G401.6 (cell line): ENCODE data around the gene TXNDC16.
"Not testable (repeated sequence)": the region's sequence is repeated elsewhere in the genome, so short reads cannot be mapped to it uniquely, and the experiment has no call there.

Experiments used
- FAIRE-seq: peaks from 2 replicates; lab custom pipeline; 2012; peaks lifted over from hg19 to GRCh38; lab: Jason Lieb, UNC

Gene TXNDC16, protein sequence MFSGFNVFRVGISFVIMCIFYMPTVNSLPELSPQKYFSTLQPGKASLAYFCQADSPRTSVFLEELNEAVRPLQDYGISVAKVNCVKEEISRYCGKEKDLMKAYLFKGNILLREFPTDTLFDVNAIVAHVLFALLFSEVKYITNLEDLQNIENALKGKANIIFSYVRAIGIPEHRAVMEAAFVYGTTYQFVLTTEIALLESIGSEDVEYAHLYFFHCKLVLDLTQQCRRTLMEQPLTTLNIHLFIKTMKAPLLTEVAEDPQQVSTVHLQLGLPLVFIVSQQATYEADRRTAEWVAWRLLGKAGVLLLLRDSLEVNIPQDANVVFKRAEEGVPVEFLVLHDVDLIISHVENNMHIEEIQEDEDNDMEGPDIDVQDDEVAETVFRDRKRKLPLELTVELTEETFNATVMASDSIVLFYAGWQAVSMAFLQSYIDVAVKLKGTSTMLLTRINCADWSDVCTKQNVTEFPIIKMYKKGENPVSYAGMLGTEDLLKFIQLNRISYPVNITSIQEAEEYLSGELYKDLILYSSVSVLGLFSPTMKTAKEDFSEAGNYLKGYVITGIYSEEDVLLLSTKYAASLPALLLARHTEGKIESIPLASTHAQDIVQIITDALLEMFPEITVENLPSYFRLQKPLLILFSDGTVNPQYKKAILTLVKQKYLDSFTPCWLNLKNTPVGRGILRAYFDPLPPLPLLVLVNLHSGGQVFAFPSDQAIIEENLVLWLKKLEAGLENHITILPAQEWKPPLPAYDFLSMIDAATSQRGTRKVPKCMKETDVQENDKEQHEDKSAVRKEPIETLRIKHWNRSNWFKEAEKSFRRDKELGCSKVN

DNA sequence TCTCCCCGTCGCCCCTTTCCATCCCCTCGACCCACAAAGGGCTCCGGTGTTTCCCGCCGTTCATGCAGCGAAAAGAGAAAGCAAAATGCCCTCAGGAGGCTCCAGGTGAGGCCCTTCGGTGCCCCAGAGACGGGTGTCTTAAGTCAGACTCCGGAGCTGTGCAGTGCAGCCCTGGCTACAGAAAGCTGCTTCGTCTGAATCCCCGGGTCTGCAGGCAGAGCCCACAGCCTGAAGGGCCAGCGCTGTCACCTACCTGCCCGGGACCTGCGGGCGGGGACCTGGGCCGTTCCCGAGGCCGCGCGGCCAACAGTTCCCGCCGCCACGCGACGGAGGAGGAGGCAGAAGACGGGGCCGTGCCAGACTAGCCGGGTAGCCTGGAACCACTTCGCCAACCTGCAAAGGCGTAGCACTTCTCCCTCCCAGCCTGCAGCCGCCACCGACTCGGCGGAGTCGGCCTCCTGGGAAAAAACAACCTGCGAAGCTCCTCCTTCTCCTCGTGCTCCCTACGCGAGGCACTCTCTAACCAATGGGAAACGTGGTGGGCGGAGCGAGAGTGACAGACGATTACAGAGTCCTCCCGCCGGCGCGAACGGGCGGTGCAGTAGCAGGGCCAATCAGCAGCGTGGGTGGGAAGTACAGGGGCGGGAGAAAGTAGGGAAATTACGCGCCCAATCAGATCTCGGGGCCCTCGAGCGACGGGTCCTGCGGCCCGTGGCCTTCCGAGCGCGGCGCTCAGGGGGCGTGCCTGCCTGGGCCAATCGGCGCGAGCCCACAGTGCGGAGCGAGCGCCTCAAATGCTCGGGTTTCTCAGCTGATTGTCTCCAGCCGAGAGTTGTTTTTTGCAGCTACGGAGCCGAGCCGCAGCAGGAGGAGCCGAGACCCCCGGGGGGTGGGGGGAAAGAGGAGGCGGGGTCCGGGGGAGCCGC, at the start of gene TXNDC16, which contains the start of gene GPR137C:
TXNDC16 (minus strand) TSS at position 443 of the 926 bp plus-strand sequence. CDS start 8,948 bp downstream, outside the sequence.
GPR137C (plus strand) TSS at position 774 of the 926 bp plus-strand sequence. CDS start 312 bp downstream, outside the sequence.
- peak; percentile 99 for FAIRE-seq

DNA sequence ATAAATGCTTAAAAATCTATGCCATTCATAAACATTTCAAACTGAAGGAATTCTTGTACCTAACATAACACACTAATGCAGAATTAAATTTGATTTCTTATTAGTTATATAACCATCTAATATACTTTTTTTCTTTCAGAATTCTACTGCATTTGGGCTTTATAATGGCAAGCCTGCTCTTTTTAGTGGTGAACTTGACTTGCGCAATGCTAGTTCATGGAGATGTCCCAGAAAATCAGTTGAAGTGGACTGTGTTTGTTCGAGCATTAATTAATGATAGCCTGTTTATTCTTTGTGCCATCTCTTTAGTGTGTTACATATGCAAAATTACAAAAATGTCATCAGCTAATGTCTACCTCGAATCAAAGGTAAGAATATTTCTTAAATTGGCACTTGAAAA, 47.7 kb upstream of the TXNDC16 start:
- no peak for FAIRE-seq

DNA sequence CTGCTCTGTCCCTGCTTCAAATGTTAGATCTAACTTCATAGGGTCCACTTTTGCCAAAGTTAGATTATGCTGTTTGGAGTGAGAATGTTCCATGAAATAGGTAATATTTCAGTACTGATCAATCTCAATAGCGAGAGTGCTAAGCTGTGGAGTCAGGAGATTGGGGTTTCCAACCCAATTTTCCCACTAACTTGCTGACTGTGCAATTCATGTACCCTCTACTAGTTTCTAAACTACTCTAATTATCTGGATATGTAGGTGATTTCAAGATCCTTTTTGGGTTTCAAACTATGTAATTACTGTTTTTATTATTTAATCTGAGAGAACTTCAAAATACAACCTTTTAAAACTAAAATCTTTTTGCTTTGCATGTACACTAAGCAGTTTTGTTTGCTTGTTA, 46.3 kb upstream of the TXNDC16 start:
- no peak for FAIRE-seq

DNA sequence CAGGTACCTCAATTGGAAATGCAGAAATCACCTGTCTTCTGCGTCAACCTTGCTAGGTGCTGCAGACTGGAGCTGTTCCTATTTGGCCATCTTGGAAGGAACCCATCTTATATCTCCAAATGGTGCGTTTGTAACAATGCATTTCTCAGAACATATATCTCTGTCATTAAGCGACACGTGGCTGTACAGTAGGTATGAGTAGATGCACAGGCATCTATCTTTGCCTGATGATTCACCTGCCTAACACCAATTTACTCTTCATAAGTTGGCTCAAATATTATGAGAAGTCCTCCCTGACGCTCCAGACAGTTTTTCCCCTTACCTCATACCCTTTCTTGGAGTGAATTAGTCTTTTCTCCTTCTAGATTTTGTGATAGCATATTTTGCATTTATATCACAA, 44.6 kb upstream of the TXNDC16 start:
- FAIRE-seq, result no peak

DNA sequence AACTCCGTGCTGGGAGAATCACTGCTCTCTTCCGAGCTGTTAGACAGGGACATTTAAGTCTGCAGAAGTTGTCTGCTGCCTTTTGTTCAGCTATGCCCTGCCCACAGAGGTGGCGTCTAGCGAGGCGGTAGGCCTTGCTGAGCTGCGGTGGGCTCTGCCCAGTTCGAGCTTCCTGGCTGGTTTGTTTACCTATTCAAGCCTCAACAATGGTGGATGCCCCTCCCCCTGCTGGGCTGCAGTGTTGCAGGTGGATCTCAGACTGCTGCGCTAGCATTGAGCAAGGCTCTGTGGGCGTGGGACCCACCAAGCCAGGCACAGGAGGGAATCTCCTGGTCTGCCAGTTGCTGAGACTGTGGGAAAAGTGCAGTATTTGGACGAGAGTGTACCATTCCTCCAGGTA, 44.0 kb upstream of the TXNDC16 start:
- no peak for FAIRE-seq

DNA sequence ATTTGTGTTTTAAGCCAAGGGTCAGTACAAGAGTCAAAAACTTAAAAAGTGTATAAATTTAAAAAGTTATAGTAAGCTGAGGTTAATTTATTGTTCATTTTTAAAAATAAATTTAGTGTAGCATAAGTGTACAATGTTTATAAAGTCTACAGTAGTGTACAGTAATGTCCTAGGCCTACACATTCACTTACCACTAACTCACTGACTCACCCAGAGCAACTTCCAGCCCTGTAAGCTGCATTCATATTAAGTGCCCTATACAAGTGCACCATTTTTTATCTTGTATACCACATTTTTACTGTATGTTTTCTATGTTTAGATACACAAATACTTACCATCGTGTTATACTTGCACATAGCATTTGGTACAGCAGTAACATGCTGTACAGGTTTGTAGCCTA, 38.0 kb upstream of the TXNDC16 start:
- no peak for FAIRE-seq

DNA sequence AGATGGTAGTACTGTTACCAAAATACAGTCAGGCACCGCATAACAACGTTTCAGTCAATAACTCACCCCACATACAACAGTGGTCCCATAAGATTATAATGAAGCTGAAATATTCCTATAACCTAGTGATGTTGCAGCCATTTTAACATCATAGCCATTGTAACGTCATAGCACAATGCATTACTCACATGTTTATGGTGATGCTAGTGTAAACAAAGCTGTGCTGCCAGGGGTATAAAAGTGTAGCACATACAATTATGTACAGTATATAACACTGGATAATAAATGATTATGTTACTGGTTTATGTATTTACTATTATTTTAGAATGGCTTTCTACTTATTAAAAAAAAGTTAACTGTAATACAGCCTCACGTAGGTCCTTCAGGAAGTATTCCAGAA, 37.3 kb upstream of the TXNDC16 start:
- FAIRE-seq, result no peak

DNA sequence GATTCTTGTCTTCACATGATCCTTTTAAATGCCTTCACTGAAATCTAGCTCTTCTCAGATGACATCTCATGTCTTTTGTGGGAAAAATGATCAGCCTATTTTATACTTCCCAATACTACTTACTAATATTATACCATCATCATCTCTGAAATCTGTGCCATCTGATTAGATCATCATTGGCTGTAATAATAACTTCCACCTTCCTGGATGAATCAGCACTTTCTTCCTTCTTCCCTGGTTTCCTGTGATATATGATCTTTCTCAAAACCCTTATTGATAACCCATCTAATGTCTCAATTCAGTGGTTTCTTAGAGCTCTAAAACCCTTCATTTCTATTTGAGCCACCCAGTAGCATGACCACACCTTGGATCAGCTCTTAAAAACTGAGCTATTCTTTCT, 31.2 kb upstream of the TXNDC16 start:
- no peak for FAIRE-seq

DNA sequence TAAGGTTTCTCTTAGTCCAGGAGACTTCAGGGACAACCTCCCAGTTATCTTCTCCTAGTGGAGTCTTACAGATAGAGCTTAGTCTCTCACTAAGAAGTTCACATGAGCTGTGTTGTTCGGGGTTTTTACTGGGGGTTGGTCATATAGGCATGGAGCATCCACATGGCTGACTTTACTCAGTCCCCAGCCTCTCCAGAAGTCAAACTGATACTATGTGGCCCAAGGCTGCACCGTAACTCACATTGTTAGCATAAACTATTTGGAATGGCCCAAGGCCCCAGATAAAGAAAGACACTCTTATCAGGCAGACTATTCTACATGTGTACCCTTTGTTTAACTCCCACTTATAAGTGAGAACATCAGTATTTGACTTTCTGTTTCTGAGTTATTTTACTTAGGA, 23.6 kb upstream of the TXNDC16 start:
- no peak for FAIRE-seq

DNA sequence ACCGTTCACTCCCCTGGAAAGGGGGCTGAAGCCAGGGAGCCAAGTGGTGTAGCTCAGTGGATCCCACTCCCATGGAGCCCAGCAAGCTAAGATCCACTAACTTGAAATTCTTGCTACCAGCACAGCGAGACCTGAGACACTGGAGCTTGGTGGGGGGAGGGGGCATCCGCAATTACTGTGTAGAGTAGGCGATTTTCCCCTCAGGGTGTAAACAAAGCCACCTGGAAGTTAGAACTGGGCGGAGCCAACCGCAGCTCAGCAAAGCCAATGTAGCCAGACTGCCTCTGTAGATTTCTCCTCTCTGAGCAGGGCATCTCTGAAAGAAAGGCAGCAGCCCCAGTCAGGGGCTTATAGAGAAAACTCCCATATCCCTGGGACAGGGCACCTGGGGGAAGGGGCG, 16.1 kb upstream of the TXNDC16 start:
- not testable (repeated sequence) for FAIRE-seq

DNA sequence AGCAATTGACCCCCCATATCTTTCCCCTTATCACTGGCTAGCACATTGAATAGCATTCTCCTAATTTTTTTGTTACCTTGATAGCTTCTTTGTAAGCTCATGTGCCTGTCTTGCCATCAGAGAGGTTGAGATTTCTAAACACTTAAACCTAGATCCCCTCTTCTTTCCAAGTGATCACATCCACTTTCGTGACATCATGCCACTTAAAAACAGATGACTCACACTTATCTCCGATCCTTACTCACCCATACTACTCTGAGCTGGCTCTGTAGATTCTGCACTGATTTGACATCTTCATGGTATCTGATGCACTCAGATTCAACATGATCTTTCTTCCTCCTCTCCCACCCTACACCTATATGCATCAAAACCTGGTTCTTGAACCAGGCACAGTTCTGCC, 10.8 kb upstream of the TXNDC16 start:
- FAIRE-seq, result no peak

DNA sequence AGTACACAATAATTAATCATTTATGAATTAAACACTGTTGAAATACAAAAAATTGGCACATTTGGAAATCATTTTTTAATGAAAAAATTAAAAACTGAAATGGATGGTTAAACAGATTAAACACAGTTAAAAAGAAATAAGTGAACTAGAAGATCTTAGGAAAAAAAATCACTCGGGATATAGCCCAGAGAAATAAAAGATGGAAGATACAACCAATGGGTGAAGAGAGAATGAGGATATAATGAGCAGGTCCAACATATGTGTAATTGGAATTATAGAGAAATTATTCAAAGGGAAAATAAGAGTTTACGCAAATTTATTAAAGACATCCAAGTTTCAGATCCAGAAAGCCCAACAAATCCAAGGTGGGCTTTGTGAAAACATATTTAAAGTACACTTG, 6.4 kb upstream of the TXNDC16 start:
- FAIRE-seq, result peak; percentile 64

DNA sequence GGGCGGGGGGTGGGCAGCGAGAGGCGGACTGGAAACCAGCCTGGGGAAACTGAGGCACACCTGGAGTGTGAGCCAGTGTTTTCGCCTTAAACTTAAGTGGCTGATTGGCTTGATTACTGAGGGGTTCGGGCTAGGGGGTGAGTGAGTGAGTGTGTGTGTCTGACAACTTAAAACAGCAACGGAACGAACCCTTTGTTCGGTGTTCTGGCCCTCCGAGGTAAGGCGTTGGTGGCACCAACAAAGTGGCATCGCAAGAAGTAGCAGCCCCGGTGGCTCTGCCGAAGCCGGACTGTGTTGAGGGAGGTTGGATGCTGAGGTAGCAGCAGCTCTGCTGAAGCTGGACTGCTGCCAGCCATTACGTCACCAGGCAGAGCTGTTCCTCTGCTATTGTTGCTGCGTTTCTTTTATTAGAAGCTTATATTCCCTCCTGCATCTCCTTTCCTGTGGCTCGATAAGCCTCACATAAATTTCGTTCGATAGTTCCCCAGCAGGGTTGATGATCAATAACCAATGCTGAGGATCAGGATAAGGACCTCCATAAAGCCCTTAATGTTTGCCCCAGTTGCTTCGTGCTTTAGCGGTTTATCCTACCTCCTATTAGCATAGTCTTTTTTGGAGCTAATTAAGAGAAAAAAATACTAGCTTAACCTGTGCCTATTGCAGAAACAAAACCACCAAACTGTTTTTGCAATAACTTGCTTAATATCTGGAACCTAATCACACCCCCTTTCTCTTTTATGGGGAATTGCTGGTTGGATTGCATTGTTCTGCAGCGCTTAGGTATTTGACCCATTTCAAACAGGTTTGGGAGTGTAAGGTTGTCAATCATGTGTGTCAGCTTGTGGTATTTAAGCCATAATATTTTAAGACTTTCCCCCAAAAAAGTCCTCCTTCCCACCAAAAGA, 1.6 kb upstream of the TXNDC16 start:
- no peak for FAIRE-seq

DNA sequence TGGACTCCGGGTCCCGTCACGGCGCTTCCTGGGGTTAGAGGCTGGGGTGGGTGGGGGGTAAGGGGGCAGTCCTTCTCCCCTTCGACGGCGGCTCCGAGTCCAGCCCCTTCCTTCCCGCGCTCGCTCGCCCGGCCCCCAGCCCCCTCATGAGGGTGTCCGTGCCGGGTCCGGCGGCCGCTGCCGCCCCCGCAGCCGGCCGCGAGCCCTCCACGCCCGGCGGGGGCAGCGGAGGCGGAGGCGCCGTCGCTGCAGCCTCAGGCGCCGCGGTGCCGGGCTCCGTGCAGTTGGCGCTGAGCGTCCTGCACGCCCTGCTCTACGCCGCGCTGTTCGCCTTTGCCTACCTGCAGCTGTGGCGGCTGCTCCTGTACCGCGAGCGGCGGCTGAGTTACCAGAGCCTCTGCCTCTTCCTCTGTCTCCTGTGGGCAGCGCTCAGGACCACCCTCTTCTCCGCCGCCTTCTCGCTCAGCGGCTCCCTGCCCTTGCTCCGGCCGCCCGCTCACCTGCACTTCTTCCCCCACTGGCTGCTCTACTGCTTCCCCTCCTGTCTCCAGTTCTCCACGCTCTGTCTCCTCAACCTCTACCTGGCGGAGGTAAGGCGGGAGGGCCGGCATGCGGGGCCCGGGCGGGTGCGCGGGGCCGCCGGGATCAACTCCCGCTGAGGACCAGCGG, 831 bp upstream of the TXNDC16 start:
- FAIRE-seq, result no peak

DNA sequence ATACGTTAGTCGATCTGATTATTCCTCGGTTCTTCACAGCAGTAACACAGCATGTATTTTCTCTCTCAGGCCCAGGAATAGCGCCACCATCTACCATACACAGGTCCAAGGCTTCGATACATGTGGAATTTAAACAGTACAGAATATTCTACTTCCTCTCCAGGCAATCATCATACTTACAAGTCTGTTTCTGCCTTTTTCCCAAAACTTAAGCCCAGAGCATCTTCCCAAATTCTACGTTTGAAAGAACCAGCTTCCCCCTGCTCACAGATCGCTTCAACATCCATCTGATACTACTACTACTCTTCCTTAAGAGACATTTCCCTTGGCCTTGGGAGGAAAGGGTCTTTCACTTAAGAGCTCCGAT, 626 bp downstream of the TXNDC16 start:
- FAIRE-seq, result peak; percentile 87

DNA sequence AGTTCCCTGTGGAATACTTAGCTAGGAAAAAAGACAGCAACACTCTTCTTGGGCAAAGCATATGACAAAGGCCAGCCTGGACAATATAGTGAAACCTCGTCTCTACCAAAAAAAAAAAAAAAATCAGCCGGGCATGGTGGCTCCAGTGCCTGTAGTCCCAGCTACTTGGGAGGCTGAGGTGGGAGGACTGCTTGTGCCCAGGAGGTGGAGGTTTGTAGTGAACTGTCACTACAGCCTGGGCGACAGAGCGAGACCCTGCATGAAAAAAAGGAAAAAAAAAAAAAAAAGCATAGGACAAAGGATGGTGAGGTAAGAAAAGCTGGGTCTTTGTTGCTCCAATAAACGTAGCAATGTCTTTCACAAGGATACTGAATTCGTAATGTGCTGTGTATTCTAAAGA, 1.1 kb downstream of the TXNDC16 start:
- FAIRE-seq, result no peak

DNA sequence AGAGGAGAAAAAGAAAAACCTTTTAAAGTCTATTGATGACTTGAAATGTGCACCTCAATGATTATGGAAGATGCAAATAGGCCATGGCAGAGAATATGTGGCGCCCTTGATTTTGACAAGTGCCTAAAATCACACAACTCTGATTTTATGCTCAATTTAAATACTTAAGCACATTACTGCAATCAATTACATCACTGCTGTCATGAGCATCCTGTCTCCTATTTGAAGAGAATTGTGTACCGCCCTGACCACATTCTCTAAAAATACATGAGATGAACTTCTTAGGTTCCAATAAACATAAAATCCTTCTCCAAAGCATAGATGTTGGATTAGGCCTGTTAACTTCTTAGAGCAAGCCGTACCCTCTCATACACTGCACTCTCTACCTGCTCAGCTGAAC, 1.6 kb downstream of the TXNDC16 start:
- FAIRE-seq, result no peak

DNA sequence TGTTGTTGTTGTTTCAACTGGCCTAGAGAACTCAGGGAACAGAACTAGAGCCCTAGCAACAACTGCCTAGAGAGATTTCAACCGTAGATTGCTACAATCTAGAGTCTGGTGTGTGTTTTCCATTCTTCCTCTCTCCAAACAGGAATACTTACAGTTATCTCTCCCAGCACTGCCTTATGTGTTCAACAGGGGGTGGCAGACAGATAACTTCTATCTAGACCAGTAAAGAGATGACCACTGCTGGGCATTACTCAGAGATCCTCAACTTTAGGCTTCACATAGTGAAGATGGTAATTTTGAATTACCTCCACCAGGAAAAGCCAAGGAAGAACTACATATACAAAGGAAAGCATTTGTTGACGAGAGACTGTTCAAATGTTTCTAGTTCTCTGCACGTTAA, 4.8 kb downstream of the TXNDC16 start:
- no peak for FAIRE-seq

DNA sequence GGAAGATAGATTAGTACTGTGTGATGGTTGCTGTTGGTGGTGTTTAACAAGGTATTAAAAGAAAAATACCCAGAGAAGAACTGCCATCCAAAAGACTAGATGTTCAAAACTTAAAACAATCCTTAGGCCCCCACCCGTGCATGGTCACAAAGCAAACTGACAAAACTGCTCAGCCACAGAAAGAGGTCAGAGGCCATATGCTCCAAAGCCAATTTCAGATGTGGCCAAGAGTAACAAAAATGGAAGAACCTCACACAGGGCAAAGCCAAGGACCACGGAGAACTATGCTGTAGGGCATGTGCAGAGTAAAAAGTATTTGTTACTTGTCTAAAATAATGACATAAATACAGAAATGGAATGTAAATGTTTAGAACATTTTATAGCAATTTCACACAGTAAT, 5.3 kb downstream of the TXNDC16 start:
- no peak for FAIRE-seq

DNA sequence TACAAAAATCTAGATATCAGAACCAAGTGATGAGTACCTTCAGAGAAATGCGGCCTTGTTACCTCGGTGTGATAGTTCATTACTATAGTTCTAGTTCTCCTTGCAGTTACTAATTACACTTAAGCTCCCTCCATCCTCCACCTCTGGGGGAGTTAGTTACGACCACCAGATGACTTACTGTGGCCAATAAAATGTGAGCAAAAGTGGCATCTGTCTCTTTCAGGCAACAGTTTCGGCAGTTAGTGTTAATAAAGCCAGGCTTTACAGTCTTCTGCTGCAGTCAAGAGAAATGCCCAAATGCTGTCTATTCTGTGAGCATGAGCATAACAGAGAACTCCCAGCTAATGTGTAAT, 6.0 kb downstream of the TXNDC16 start:
- FAIRE-seq, result no peak
